GM19463 (cell line): ENCODE results near the gene ANKRD13A.
"Not testable (repeated sequence)": the region's sequence is repeated elsewhere in the genome, so short reads cannot be mapped to it uniquely, and the experiment has no call there.

Source experiments
- ATAC-seq: cut with Tn5 transposase; IDR thresholded peaks from one replicate; pipeline ENCODE4 v1.9.1; 2021; ENCODE audit warnings: mild to moderate bottlenecking, moderate library complexity; ENCODE audit not compliant: unreplicated experiment

The ANKRD13A gene

DNA sequence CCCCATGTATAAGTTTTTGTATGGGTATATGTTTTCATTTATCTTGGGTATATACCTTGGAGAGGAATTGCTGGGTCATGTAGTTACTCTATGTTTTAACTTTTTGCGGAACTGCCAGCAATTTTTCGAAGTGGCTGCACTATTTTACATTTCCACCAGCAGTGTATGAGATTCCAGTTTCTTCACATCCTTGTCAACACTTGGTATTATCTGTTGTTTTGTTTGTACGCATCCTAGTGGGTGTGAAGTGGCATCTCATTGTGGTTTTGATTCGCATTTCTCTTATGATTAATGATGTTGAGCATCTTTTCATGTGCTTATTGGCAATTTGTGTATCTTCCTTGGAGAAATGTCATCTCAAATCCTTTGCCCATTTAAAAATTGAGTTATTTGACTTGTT lies 6.9 kb downstream of the ANKRD13A start:
- no peak for ATAC-seq

DNA sequence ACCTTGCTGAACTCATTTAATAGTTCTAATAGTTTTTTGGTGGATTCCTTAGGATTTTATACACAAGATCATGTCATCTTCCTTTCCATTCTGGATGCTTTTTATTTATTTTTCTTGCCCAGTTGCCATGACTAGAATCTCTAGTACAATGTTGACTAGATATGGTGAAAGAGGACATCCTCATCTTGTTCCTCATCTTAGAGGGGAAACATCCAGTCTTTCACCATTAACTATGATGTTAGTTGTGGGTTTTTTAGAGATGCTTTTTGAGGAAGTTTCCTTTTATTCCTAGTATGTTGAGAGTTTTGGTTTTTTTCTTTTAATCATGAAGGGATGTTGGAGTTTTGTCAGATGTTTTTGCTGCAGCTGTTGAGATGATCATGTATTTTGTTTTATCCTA lies 8.7 kb downstream of the ANKRD13A start:
- ATAC-seq, result no peak

DNA sequence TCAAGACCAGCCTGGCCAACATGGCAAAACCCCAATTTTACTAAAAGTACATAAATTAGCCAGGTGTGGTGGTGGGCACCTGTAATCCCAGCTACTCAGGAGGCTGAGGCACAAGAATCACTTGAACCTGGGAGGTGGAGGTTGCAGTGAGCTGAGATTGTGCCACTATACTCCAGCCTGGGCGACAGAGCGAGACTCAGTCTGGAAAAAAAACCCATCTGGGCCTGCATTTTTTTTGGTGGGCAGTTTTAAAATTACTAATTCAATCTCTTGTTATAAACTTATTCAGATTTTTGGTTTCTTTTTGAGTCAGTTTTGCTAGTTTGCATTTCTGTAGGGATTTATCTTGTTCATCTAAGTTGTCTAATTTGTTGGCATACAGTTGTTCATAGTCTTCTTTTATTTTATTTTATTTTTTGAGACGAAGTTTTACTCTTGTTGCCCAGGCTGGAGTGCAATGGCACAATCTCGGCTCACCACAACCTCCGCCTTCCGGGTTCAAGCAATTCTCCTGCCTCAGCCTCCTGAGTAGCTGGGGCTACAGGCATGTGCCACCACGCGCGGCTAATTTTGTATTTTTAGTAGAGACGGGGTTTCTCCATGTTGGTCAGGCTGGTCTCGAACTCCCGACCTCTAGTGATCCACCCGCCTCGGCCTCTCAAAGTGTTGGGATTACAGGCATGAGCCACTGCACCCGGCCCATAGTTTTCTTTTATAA lies 9.6 kb downstream of the ANKRD13A start:
- ATAC-seq, result not testable (repeated sequence)

DNA sequence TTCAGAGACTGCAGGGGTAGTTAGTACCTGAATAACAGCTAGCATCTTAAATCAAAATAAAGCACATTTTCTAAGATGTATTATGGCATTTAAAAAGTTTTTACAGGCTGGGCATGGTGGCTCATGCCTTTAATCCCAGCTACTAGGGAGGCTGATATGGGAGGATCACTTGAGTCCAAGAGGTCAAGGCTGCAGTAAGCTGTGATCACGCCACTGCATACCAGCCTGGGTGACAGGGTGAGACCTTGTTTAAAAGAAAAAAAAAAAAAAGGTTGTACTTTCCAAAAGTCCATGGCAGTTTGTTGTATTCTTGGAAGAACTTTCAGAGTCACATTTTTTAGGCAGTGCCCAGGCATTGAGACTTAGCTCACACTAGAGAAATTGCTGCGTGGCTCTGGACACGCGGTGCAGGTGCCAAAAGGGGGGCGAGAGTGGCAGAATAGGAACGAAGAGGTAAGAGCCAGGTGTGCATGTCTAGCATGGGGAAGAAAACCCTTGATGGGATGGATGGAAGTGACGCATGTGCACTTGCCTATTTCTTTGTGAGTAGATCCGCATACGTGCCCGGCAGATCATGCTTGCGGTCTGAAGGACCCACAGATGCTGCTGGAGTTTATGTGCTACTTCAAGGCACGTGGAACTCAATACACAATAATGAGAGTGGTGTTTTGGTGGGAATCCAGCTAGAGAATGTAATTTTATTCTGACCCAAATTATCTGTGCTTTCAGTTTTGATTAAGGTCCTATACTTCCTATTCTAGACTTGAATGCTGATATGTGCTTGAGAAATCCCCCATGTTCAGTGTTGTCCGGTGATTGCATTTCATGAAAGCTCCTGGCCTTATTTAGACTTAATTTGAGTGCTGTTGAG lies 11.9 kb downstream of the ANKRD13A start:
- ATAC-seq, result no peak

DNA sequence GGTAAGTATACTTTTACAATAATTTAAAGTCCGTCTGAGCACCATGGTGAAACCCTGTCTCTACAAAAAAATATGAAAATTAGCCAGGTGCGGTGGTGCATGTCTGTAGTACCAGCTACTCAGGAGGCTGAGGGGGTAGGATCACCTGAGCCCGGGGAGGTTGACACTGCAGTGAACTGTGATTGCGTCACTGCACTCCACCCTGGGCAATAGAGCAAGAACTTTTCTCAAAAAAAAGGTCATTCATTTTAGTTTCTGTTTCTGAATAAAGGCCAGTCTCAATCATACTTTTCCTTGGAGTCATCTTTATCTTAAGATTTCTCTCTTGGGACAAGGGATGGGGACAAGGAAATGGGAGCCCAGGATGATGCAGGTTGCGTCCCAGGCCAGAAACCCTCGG lies 12.9 kb downstream of the ANKRD13A start:
- ATAC-seq, result peak; percentile 65

DNA sequence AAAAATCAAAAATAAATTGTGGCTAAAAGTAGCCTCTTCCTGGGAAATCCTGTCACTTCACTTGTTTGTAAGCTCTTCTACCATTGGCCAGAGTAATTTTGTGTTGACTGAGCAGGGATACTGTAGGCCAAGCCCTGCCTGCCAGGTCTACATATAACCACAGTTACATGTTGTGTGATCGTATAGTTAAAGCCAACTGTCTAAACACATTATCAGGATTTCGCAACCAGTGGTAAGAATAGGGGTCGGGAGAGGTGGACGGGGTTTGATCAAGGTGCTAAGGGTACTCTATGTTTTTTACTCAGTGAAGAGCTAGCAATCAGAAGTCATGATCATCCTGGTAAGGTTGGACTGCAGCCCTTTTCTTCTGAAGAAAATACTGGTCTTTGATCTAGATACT lies 13.4 kb downstream of the ANKRD13A start:
- ATAC-seq, result no peak

DNA sequence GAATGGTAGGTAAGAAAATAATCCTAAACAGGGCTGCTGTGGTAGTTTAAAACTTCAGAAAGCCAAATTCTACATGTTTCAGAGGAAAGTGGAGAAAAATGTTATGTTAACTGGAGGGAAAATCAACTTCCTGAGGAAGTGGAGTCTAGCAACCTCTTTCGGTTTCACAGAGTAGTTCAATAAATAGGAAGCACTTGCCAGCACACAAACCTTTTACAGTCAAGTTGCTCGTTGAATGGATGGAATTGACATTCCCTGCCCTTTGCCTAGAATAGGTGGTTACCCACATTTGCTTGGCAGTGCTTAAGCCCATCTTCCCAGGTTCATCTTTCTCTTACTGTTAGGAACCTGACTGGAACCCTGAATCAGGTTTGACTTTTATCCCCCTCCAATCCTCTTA lies 15.9 kb downstream of the ANKRD13A start:
- ATAC-seq, result no peak

DNA sequence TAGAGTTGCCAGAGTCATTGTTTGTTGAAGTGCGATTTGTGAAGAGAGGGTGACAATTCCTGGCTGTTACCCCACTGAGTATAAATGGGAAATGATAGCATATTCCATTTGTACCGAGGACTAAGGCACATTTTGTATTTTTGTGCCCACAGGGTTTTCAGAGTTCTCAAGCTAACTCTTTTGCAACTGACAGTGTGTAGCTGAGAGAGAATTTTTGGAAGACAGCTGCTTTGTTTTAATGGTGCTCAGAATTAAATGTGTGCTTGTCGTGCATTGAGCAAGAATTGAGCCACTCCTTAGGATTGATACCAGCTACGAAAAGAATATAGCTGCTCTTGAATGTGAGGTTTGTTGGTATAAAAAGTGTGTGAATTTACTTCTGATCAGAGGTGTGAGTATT lies 21.7 kb downstream of the ANKRD13A start:
- no peak for ATAC-seq

DNA sequence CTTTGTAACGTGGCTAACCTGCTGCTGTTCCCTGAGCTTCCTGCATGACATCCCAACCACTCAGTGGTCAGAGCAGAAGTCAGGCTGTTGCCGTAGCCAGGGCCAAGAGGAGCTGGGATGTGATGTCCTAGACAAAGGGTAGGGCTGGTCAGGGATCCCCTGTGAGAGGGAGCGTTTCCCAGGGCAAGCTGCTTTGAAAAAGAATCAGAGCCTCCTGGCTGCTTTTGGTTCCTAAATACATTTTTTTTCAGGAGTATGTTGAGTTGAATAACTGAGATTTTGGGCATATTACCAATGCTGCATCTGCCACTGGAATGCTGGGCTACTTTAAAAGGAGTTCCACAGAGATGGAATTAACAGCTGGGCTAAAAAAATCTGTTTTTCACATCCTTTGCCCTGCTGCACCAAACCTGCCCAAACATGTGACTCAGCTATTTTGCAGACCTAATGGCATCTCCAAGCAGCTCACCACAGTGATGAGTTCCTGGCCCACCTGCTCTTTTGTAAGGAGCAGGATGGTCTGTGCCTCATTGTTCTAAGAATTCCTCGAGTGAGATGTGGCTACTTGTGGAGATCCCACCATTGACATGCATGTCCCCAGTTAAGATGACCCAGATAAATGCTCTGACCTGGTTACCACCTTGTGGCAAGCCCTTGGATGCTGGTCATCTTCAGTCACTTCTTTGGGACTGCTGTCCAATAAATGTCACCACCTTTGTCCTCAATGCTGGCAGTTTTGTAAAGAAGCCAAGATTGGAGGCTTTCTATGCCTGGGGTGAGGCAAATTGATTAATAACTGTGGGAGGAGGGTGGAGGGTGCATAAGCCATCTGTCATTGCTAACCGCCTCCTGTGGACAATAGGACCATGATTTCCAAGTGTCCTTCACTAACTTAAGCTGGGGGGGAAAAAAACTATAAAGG lies 24.1 kb downstream of the ANKRD13A start:
- no peak for ATAC-seq

DNA sequence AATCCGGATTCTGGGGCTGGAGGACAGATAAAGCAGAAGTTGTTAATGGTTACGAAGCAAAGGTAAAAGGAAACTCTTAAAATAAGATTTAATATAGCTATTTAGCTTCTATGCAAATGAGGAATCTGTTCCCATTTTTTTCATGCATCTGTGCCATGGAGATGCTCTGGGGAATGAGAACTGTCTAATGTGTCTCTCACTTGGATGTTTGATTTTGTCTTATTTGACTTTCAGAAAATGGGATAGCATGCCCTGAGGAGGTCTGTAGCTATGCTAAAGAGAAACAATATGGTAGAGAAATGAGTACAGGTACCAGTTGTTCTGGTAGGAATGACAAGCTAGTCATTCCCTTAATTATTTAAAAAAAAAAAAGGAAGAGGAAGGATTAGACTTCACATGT lies 24.8 kb downstream of the ANKRD13A start:
- no peak for ATAC-seq

DNA sequence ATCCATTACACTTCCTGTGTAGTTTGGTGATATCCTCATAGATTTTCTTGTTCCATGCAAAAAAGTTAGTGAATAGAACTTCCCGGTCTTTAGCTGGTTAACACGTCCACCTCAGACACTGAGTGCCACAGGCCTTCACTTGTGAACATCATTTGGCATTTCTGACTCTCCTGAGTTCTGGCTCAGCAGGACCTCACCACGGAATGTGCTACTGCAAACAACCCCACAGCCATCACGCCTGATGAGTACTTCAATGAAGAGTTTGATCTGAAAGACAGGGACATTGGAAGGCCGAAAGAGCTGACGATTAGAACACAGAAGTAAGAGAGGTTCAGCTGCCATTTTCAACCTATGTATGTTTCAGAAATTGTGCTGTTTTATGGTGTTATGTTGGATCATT lies 29.1 kb downstream of the ANKRD13A start:
- ATAC-seq, result no peak

DNA sequence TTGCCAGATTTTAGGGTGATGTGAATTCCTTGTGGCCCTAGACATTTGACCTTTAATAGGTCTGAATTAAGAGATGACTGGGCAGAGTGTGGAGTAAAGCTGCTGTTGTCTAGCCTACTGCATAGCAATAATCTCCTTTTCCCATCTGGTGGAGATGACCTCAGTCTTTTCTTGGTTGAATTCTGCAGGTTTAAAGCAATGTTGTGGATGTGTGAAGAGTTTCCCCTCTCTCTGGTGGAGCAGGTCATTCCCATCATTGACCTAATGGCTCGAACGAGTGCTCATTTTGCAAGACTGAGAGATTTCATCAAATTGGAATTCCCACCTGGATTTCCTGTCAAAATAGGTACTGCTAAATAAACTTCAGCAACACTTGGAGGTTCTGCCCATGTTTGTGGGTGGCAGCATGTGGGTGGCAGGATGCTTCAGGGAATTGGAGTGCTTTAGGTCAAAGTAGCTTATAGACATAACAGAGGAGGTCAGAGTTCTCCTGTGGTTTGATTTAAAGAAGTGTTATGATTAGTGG lies 30.1 kb downstream of the ANKRD13A start:
- ATAC-seq, result no peak

DNA sequence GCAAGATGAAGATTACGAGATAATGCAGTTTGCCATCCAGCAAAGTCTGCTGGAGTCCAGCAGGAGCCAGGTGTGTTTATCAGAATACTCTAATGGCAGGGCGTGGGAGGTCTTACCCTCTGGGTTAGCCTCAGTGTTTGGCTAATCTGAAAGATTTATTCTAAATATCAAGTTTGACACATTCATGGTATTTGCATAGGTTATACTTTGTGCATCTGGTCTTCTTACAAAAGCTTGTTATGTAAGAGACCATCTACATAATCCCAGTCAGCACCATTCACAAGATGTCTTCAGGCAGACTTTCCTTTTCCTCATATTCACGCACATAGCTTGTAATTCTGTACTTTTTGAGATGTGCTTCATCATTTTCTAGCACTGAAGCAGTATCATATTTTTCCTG lies 34.7 kb downstream of the ANKRD13A start:
- no peak for ATAC-seq

DNA sequence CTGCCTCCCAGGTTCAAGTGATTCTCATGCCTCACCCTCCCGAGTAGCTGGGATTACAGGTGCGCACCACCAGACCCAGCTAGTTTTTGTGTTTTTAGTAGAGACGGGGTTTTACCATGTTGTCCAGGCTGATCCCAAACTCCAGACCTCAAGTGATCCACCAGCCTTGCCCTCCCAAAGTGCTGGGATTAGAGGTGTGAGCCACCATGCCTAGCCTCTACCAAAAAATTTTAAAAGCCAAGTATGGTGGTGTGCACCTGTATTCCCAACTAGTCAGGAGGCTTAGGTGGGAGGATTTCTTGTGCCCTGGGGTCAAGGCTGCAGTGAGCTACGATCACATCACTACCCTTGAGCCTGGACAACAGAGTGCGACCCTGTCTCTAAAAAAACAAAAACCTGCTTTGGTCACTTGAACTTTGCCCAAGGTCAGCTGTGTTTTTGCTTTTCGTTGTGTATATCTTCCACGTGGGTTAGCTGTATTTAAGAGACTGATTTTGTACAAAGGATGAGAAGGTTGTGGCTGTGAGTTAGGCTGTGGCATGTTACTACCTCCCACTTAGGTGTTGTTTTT lies 36.4 kb downstream of the ANKRD13A start:
- ATAC-seq, result no peak

DNA sequence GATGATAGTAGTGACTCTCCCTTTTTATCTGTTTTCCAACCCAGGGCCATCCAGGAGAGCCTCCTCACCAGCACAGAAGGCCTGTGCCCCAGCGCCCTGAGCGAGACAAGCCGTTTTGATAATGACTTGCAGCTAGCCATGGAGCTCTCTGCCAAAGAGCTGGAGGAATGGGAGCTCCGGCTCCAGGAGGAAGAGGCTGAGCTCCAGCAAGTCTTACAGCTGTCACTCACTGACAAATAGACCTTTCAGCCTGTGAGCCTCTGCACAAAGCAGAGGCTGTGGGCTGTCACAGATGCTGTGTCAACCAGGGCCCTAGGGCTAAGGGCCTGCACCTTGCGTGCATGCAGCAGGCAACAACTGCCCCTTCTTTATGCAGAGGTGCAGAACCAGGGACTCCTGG lies 38.1 kb downstream of the ANKRD13A start:
- no peak for ATAC-seq

DNA sequence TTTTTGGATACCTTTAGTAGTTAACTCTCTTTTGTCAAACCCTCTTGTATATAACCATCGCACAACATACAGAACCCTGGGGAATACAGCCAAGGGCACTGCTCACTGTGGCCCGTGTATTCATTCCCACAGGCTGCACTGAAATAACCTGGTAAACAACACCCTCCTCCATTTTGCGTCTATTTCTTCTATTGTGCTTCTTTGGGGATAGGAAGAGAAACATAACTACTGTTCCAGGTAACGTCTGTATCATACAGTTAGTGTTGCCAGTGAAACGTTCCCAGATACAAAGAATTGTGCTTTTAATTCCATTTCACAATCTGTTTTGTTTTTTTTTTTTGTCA lies 39.5 kb downstream of the ANKRD13A start:
- ATAC-seq, result no peak

DNA sequence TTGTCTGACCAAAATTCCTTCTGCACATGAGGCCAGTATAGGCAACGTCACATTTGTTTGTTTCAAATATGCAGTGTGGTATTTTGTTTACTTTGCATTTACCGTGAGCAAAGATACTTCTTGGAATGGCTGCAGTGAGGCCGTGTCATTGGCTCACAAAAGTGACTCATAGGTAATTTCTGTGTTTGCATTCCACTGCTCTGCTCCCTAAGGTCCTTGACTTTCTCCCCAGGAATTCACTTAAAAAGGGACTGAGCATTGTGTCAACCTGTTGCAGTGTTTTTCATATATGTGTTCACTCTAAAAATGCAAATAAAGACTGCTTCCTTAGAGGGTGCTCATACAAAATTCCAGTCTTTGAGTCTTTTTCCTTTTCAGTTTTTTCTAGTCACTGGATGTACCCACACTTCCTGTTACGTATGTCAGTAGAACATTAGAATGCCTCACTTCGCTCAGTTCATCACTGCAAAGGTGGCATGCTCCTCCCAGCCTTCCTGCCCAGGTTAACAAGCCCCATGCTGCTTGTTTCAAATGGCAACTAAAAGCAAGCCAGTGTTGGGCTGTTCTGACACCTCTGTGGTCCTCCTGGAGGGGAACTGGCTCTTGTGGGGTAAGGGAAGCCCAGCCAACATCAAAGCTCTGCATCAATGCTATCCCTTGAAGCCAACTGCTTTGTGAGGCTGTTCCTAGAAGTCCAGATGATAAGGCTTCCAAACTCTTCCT lies 40.0 kb downstream of the ANKRD13A start:
- ATAC-seq, result no peak

DNA sequence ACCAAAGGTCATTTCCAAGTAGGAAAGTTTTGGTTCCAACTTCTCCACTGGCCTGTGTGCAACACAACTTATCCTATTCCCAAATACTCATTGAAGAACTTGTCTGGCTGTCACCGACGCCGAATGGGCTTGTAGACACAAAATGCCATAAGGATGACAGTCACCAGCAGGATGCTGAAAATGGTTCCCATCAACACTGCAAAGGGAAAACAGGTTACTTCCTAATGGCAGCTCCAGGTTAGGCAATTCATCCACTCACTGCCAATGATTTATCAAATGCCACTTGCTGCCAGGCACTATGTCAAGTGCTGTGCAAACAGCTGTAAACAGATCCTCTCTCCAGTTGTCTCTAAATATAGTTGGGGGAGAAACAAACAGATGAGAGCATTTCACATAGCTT lies 43.0 kb downstream of the ANKRD13A start:
- ATAC-seq, result no peak

DNA sequence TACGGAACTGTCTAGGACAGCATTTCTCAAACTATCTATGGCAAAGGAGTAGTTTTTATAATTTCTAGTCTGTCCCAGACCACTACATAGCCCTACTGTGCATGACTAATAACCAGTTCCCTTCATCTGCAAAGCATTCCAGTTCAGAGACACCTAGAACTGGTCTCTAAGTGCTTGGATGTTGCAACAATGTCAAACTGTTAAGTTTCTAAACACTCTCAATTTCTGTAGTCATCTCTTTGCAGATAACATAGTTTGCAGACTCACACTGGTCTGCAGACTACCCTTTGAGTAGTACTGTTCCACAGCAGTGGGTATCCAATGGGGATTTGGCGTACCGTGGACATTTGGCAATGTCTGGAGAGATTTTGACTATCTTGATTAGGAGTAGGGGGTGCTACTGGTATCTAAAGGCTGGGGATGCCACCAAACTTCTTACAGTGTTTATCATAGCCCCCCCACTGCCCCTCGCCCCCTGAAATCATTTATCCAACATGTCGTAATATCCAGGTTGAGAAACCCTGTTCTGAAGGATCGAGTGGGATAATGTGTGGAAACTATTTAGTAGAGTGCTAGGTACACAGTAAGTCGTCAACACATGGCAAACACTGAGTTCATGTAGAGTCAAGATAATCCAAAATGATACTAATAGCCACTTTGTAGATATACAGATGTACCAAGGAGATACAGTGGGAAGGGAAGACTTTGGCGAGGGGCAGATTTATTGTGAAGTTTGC lies 47.4 kb downstream of the ANKRD13A start:
- ATAC-seq, result no peak
